HG03571 (cell line): ENCODE results near the gene SENP1.
"Not testable (repeated sequence)": the region's sequence is repeated elsewhere in the genome, so short reads cannot be mapped to it uniquely, and the experiment has no call there.

ENCODE experiments used
- ATAC-seq: cut with Tn5 transposase; IDR thresholded peaks from one replicate; pipeline ENCODE4 v1.9.1; 2021; ENCODE audit not compliant: unreplicated experiment

SENP1 gene

DNA sequence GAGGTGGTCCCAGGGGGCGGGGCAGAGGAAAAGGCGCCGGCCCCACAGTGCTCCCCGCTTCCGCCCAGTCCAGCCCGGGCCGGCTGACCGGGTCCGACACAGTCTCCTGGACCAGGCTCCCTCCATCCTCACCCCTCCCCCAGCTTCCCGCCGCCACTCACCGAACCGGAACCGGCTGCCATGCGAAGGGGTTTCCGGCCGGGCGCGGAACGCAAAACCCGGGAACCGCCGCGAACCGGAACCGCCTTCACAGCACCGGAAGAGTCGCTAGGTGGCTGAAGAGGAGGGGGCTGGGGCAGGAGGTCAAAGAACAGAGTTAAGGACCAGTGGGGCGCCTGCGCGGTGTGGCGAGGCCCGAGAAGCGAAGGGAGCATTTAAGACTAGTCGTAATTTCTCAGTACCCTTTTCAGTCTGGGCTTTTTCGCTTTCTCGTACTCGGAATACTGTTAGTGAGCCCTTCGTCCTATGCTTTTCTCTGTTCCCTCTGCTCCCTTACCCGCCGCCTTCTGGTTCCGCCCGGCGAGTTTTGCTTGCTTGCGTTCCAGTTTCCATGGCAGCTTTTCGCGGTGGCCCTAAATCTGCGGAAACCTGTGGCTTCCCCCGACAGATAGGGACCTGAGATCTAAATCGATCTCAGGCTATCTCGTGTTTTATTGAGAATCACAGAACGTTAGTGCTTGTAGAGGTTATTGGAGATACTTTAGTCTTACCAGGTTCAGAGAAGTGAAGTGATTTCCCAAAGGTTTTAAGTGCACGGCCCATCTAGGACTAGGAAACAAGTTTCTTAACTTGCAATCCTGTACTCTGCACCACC, at the start of gene SENP1:
Gene SENP1, minus strand, starts transcription at position 213 of the 814 bp plus-strand sequence. CDS start 4,607 bp downstream, outside the sequence.
- ATAC-seq: peak; percentile 60

DNA sequence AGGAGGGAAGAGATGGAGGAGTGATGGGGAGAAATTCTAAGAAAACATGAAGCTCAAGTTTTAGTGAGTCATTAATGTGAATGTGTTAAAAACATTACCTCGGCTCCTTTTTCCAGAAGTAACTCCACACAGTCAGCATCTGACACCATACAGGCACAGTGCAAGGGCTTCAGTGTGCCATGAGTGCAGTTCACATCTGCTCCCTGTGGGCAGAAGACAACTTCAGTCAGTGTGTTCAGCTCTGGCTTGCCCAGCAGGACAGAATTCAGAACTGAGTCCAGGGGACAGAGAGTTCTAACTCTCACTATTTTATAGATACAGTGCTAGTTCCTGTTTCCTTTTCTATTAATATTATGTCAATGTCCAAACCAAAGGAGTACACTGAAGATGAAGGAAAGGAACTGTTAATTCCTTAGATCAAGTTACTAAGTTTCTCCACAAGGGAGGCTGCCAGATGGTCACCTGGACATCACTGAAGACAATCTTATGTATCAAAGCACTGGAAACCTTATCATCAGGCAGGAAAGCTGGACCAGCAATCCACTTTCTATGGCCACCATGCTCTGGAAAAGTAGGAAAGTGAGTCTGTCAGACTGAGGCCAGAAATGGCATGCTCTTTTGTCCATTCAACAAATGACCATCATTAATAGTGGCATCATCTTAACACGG, 45.4 kb upstream of the SENP1 start:
- ATAC-seq: no peak

DNA sequence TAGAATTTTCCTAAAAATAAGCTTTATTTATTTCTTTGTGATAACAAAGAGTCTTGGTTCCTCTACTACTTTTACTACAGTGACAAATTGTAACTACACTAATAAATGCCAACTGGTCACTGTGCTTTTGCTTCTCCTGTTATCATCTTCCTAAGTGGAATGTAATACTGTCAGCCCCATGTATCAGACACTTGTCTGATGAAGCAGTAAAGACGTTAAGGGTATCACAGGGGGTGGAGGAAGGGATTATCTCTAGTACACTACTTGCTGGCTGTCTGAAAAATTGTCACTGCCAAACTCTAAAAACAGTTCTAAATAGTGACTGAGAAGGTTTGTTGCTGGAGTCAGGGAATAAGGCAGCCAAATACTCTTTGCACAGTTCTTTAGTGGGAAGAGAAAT, 40.1 kb upstream of the SENP1 start:
- no peak for ATAC-seq

DNA sequence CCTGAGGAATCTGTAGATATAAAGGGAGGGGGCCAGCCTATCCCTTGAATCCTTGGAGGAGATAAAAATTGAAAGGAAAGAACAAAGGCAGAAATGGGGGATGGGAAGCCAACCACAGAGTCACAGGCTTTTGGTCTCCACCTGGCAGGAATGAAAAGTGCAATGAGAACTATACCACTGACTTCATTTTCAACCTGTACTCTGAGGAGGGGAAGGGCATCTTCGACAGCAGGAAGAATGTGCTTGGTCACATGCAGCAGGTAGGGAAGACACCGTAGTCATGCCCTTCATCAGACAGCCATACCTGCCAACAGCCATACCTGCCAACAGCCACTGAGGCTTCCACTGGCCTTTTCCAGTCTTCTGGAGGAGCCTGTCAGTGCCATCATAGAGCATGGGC, 38.0 kb upstream of the SENP1 start:
- ATAC-seq: no peak

GRCh38 chr12:48142818-48143674, 37.2 kb upstream of the SENP1 start:
- ATAC-seq: no peak

DNA sequence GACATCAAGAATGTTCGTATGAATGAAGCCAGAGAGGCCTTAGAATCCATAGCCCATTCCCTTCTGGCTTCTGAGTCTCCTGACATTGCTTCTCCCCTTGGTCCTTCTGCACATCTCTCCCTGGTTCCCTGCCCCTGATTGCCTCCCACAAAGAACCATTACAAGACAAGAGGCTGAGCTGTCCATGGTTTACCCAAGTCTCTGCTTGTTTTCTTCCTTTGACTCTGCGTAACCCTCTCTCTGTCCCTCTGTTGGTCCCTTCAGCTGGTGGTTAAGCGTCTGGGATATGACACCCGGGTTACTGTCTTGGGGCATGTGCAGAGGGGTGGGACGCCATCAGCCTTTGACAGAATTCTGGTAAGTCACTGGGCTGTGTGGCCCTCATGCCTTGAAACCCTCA, 29.1 kb upstream of the SENP1 start:
- ATAC-seq: no peak

DNA sequence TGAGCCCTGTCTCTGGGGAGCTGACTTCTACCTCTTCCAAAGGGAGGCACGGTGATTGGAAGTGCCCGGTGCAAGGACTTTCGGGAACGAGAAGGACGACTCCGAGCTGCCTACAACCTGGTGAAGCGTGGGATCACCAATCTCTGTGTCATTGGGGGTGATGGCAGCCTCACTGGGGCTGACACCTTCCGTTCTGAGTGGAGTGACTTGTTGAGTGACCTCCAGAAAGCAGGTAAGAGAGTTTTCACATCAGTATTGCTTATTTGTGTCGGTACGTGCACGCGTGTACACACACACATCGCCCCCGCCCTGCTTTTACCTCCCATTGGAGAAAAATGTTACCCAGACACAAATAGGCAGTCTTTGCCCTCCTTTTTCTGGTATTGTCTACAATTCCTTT, 26.9 kb upstream of the SENP1 start:
- no peak for ATAC-seq

DNA sequence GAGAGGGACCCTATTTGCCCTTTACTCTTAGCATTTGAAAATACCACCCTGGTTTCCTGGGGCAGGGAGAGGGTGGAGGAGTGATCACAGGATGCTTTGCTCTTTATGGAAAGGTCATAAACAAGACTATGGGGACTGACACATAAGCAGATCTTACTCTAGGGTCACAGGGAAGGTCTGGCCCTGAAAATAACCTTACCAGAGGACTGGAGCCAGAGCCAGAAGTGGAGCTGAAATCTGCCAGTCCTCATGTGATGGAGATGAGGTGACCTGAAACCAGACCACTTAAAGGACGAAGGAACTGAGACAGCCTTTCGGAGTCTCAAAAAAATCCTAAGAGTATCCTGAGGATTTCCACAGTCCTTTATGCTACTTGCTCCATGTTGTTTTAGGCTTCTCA, 25.6 kb upstream of the SENP1 start:
- ATAC-seq: no peak

- ATAC-seq: no peak
These were observed 23.5 kb upstream of the SENP1 start for GRCh38 chr12:48129376-48129775.

DNA sequence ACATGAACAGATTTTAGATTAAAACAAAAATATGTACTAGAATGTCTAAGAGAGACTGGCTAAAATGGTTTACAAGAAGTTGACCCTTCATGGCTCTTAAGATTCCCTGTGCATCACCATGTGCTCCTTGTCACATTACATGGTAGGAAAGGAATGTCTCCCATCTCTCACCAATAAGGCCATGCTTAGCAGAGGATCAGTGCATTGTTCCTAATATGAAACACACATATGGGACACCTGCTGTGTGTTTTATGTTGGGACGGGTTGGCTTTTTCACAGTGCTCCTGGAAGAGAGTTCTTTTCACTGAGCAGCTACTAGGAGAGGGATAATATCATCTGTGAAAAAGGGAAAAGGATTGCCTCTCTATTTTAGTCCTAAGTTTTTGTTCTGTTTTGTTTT, 22.9 kb upstream of the SENP1 start:
- no peak for ATAC-seq

DNA sequence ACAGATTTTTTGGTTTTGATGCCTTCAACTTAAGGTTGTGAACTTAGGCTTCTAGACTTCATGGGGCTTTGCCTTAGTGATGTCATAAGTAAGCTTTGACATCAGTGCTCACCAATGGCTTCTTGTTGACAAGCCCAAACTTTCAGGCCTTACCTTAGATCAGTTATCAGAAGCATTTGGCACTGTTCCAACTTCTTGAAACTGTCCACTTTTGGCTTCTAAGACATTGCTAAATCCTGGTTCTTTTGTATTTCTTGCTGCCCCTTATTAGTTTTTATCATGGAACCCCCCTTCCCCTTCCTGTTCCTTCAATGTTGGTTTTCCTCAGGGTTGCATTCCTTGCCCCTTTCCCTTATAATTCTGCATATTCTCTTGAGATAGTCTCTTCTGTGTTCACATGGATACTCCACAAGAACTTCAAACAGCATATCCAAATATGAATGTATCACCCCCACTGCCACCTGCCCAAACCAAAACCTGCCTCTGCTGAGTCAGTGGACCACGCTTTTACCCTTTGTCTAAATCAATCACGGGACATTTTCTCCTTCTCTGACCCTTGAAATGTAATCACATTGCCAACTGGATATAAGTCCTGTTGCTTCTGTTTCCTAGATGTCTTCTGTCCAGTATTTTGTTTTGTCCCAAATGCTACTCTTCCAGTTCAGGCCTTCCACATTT, 21.2 kb upstream of the SENP1 start:
- ATAC-seq: no peak

GRCh38 chr12:48125985-48126384, 20.1 kb upstream of the SENP1 start:
- no peak for ATAC-seq

GRCh38 chr12:48125542-48125941, 19.7 kb upstream of the SENP1 start:
- ATAC-seq: not testable (repeated sequence)

DNA sequence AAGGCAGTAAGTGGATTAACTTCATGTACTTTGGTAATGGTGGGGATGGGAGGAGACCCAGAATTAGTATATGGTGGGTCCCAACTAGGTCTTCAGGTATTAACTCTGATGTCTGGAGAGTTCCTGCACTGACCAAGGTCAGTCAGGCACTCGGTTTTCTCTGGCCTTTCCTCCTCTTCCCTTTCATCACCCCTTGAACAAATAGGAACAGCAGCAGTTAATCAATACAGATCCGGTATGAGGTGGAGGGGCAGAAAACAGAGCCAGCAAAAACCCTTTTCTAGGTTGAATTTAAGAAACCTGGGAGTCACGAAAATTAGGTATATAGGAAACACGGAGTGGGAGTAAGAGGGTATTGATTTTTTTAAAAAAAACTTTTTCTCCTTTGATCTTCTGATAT, 17.3 kb upstream of the SENP1 start:
- no peak for ATAC-seq

DNA sequence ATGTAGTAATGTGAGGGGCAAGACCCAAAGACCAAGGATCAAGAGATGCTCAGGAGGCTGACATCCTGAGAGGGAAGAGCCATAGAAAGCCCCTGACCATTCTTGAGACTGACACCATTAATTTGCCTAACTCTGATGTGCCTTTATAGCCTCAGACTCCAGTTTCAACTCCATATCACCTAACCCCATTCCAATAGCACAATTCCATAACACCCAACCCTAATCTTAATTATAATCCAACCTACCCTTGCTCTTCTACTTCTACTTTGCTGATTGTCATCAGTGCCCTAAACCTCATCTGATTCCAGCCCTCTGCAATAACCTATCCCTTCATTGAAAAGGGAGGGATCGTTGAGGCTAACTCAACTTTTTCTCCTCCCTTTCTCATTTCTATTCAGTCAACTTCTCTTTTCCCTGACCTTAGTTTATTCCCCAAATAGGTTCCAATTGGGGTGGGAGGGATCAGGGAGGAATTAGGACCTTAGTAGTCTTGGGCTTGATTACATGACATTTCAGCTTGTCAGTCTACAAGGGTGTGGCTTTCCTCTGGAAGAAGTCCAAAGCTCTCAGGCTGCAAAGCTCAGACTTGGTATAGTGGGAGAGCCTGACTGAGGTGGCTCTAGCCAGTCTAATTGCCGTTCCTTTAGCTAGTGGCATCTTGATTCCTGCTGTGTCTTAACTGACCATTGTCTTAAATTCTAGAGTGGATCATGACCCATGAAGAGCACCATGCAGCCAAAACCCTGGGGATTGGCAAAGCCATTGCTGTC, 16.4 kb upstream of the SENP1 start:
- no peak for ATAC-seq

- ATAC-seq: no peak
These were observed 15.6 kb upstream of the SENP1 start for GRCh38 chr12:48121522-48121921.

- no peak for ATAC-seq
These were observed 13.9 kb upstream of the SENP1 start for GRCh38 chr12:48119834-48120195.

DNA sequence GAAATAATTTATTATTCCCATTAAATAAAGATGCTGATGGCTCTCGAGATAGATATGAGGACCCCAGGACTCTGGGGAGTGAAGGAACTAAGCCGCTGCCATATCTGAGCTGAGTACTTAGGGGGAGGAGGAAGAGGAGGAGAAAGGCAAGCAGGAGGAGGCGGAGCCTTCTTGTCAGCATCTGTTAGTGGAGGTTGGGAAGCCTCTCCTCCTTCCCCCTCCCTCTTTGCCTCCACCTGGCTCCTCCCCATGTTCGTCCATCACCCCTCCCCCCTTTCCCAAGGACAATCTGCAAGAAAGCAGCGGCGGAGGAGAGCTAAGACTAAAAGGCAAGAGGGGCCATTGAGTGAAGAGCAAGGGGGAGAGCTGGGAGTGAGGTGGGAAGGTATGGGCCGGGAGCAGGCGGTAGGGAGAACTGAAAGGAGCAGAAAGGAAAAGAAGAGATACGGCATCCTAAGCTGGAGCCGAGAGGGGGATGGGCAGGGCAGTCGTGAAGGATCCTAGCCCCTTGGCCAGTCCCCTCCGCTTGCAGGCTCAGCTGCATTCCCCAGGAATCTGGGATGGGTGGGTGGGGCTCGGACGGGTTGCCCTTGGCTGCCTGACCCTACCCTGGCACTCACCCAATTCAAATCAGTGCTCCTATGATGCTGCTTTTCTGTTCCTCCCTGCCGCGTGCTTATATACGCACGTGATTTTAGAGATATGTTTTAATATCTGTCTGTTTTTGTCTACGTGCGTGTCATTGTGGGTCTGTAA, 13.4 kb upstream of the SENP1 start, which contains the start of gene PFKM:
Gene PFKM, plus strand, starts transcription at position 287 of the 756 bp plus-strand sequence. CDS start 3,411 bp downstream, outside the sequence.
- peak; percentile 99 for ATAC-seq

DNA sequence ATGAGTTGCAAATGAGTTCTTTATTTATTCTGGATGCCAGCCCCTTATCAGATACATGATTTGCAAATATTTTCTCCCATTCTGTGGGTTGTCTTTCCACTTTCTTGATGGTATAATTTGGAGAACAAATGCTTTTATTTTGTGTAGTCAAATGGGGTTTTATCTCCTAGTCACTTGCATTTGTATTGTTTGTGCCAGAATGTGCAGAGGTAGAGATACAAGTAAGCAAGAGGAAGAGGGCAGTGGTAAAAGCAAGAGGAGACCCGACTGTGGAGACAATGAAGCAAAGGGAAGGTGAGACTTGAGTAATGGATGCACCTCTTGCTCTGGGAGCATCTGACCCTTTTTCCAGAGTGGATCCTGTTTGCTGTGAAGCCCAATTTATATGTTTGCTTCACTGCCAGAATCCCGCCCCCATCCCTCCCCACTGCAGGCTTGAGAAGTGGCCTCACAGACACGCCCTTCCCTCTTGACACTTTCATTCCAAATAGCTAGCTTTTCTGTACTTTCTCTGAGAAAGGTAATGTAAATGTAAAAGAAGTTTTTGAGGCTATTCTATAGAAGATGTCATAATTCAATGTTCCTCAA, 12.5 kb upstream of the SENP1 start:
- ATAC-seq: no peak
